Measurements from ENCODE around the gene IGF1R. TPM values are rescaled to one million over a fixed set of nuclear protein-coding genes. Genes with fewer than 3 reads are reported as not detected.

IGF1R gene
- total RNA-seq, 1 donor from 2014 or later = 23.5 TPM

DNA sequence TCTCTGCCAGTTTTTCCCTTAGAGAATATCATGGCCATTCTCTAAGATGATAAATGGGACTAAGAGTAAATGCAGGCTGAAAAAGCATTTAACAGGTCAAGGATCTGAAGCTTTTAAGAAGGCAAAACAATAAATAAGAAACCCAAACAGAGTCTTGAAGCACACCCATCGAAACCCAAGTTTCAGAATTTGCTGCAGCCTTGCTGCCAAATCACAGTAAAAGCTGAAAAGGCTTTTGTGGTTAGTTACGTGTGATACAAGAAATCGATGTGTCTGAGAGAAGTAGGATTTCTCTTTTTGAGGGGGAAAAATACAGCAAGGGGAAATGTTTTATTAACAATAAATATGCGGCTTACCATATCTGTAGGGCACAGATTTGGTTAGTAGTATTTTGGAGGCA lies 92.0 kb downstream of the IGF1R start:
- no peak for TF ChIP-seq EZH2phosphoT487 (IDR thresholded peaks at IDR 0.05)
- TF ChIP-seq, protein P1, sequence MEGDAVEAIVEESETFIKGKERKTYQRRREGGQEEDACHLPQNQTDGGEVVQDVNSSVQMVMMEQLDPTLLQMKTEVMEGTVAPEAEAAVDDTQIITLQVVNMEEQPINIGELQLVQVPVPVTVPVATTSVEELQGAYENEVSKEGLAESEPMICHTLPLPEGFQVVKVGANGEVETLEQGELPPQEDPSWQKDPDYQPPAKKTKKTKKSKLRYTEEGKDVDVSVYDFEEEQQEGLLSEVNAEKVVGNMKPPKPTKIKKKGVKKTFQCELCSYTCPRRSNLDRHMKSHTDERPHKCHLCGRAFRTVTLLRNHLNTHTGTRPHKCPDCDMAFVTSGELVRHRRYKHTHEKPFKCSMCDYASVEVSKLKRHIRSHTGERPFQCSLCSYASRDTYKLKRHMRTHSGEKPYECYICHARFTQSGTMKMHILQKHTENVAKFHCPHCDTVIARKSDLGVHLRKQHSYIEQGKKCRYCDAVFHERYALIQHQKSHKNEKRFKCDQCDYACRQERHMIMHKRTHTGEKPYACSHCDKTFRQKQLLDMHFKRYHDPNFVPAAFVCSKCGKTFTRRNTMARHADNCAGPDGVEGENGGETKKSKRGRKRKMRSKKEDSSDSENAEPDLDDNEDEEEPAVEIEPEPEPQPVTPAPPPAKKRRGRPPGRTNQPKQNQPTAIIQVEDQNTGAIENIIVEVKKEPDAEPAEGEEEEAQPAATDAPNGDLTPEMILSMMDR (IDR thresholded peaks at IDR 0.05) = no peak
- no peak for TF ChIP-seq EZH2 (IDR thresholded peaks at IDR 0.05)
- Mint-ChIP-seq H3K36me3 (peaks cover 7% of the 10 kb centered on the region), H3K27ac (no peak overlapping the region), H3K4me3 (no peak overlapping the region), H3K4me1 (peaks cover 16% of the 10 kb centered on the region), H3K27me3 (ENCODE audit: insufficient read depth, low read depth) (no peaks in the 10 kb centered on the region), H3K9me3 (peaks cover 9% of the 10 kb centered on the region)
- DNase-seq (ENCODE audit: low spot score) = no peak
- Histone ChIP-seq H4K20me1 (ENCODE audit: low read depth) (peaks cover 98% of the 10 kb centered on the region), H3K4me1 (peaks cover 18% of the 10 kb centered on the region), H3K9ac (no peak overlapping the region), H3K9me3 (ENCODE audit: low read depth) (no peaks in the 10 kb centered on the region), H3F3A (ENCODE audit: low read depth) (no peaks in the 10 kb centered on the region), H3K27me3 (no peaks in the 10 kb centered on the region), H3K4me3 (no peak overlapping the region), H3K36me3 (no peaks in the 10 kb centered on the region), H3K79me2 (ENCODE audit: low read depth) (peaks cover 100% of the 10 kb centered on the region), H3K27ac (no peak overlapping the region), H2AFZ (replicated peaks) (no peak overlapping the region), H3K4me2 (no peak overlapping the region)

DNA sequence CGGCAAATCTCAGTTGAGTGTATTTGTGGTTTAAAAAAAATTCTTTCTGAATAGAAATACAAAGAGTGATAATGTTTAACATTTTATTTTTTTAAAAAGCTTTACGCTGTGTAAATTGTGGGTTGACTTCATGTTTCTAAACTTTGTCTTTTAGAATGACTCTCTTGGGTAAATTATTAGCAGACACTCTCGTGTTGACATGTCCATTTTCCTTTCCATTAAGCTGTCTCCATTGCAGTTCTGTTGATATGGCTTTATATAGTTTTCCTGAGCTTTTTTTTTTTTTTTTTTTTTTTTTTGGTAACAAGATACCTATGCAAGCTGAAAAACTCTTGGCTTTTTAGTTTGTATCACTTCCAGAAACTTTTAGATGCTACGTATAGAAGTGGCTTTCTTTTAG lies 92.6 kb downstream of the IGF1R start:
- no peak overlapping the region for H3K27ac Mint-ChIP-seq
- peaks cover 18% of the 10 kb centered on the region for H3K4me1 ChIP-seq
- H3F3A ChIP-seq (ENCODE audit: low read depth) = no peaks in the 10 kb centered on the region
- no peaks in the 10 kb centered on the region for H3K9me3 ChIP-seq (ENCODE audit: low read depth)
- DNase-seq (ENCODE audit: low spot score) = no peak
- H2AFZ ChIP-seq (replicated peaks) = no peak overlapping the region
- H3K4me1 Mint-ChIP-seq = peaks cover 15% of the 10 kb centered on the region
- H3K4me3 ChIP-seq = no peak overlapping the region
- H3K9ac ChIP-seq = no peak overlapping the region
- H3K36me3 ChIP-seq = no peaks in the 10 kb centered on the region
- H3K27me3 ChIP-seq = no peaks in the 10 kb centered on the region
- peaks cover 98% of the 10 kb centered on the region for H4K20me1 ChIP-seq (ENCODE audit: low read depth)
- no peak for TF ChIP-seq EZH2phosphoT487 (IDR thresholded peaks at IDR 0.05)
- TF ChIP-seq, protein P1 (IDR thresholded peaks at IDR 0.05) = no peak
- no peak for TF ChIP-seq EZH2 (IDR thresholded peaks at IDR 0.05)
- no peaks in the 10 kb centered on the region for H3K27me3 Mint-ChIP-seq (ENCODE audit: insufficient read depth, low read depth)
- peaks cover 2% of the 10 kb centered on the region for H3K36me3 Mint-ChIP-seq
- no peak overlapping the region for H3K4me3 Mint-ChIP-seq
- no peak overlapping the region for H3K27ac ChIP-seq
- H3K4me2 ChIP-seq = no peak overlapping the region
- peaks cover 6% of the 10 kb centered on the region for H3K9me3 Mint-ChIP-seq
- peaks cover 100% of the 10 kb centered on the region for H3K79me2 ChIP-seq (ENCODE audit: low read depth)

DNA sequence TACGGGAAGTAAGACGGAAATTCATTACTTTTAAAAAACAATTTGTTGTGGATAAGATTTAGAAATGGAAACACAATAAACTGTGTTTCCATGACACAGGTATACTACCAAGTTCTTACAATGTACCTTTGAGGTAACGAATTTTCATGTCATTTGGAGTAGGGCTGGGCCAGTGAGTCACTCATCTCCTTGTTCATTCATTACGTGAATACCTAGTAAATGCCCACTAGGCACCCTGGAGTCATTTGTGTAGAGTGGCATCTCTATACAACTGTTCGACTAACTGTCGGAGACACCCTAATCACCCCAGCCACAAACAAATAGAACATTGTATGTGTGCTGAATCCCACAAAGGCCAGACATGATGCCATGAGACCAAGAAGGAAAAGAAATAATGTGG lies 94.8 kb downstream of the IGF1R start:
- no peaks in the 10 kb centered on the region for H3K27me3 ChIP-seq
- peaks cover 28% of the 10 kb centered on the region for H3K4me1 Mint-ChIP-seq
- no peak overlapping the region for H3K27ac Mint-ChIP-seq
- peaks cover 100% of the 10 kb centered on the region for H3K79me2 ChIP-seq (ENCODE audit: low read depth)
- H4K20me1 ChIP-seq (ENCODE audit: low read depth) = peaks cover 98% of the 10 kb centered on the region
- H3K9me3 ChIP-seq (ENCODE audit: low read depth) = no peaks in the 10 kb centered on the region
- H3K36me3 Mint-ChIP-seq = peaks cover 2% of the 10 kb centered on the region
- H3F3A ChIP-seq (ENCODE audit: low read depth) = no peaks in the 10 kb centered on the region
- peaks cover 12% of the 10 kb centered on the region for H3K4me1 ChIP-seq
- H3K27me3 Mint-ChIP-seq (ENCODE audit: insufficient read depth, low read depth) = no peaks in the 10 kb centered on the region
- H2AFZ ChIP-seq (replicated peaks) = no peak overlapping the region
- no peak overlapping the region for H3K9ac ChIP-seq
- no peak overlapping the region for H3K4me2 ChIP-seq
- TF ChIP-seq, protein P1 (IDR thresholded peaks at IDR 0.05) = no peak
- TF ChIP-seq EZH2 (IDR thresholded peaks at IDR 0.05) (no peak), EZH2phosphoT487 (IDR thresholded peaks at IDR 0.05) (no peak)
- no peak for DNase-seq (ENCODE audit: low spot score)
- no peaks in the 10 kb centered on the region for H3K36me3 ChIP-seq
- H3K9me3 Mint-ChIP-seq = peaks cover 4% of the 10 kb centered on the region
- H3K4me3 Mint-ChIP-seq = no peak overlapping the region
- H3K4me3 ChIP-seq = no peak overlapping the region
- no peak overlapping the region for H3K27ac ChIP-seq

Data from neural progenitor cell (in vitro differentiated cells).